Activated CD4-positive, alpha-beta T cell treated with anti-CD3 and anti-CD28 coated beads for 4 hours (primary cell): ENCODE measurements around the gene HSD11B2.

Source experiments
- DNase-seq, 2 donors: peaks; one replicate each; pipeline ENCODE4 v3.0.0-alpha.2; 2020

Gene HSD11B2

GRCh38 chr16:67454852-67455251, 23.9 kb downstream of the HSD11B2 start:
- no peak for DNase-seq

GRCh38 chr16:67456391-67457081, 25.6 kb downstream of the HSD11B2 start:
- no peak for DNase-seq

DNA sequence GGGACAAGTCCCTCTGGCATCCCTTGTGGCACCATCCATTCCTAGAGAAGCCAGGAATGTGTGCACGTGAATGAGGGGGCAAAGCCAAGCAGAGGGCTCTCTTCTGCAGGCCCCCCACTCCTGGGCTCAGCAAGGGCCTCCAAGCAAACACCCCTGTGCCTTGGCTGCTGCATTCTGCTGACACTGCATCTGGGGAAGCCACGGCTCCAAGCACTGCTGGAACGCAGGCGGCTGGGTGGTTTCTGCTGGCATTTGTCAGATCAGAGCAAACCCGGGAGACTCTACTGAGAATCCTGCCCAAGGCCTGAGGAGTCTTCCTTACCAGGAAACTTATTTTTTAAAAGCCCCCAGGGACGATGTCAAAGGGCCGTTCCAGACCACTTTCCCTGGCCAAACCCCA, 26.7 kb downstream of the HSD11B2 start:
- DNase-seq = no peak

DNA sequence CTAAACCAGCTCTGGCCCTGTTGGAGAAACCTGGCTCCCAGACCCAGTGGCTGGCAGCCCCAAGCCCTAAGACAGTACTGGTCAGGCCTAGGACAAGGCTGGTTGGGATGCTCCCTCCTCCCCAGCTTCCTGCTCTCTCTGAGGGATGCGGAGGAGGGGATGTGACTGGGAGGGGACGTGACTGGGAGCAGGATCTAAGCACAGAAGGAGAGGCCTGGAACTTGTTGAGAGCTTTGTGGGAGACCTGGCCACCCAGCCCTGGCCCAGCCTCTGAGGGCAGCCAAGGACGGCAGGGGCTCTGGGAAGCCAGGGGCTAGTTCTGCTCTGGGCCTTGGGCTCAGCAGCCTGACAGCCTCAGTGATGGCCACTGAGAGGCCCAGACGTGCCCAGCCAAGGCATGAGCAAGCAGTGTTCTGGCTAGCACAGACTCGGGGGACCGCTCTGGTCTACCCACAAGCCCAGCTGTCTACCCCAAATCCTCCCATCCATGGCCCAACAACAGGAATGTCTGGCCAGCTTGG, 27.3 kb downstream of the HSD11B2 start:
- DNase-seq = no peak

DNA sequence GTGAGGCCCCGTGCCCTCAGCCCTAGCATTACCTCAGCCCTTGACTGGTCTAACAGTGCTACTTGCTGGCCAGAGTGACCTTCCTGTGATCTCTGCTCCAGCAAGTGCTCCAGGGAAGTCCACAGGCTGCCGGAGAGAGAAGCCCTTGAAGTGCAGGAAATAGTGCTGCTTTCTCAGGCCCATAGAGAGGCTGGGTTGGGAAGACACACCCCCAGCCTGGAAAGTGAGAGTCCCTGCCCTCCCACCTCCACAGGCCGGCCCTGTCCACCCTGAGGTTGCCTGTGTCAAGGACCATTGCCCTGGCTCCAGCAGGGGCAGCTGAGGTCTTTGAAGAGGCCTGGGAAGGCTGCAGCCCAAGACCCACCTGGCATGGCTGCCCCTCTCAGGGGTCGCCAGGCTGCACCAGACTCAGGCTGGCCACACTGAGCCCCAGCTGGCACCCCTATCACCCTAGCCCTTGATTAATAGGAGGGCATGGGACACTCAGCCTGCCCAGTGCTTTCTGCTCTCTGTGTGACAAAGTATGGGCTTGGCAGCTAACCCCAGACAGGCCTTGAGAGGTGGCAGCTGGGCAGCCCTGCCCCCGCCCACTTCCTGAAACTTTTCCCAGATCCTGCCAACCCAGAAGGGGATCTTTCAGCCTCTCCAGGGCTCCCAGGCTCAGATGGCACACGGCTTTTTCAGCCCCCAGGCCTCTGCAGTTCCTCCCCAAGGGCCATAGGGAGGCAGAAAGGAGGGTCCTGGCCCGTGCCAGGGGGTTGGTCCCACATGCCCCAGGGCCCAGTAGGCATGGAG, 28.3 kb downstream of the HSD11B2 start:
- DNase-seq = no peak

DNA sequence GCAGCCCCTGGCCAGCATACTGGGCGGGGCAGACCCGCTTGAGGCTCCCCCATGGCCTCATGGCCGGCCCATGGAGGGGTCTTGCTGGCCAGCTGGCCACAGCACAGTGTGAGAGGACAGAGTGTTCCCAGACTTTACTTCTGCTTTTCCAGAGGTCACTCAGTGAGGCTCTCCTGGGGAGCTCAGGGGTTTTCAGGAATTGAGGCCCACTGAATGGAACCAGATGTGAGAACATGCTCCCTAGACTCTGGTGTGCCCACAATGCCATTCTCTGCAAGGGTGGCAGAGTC, 28.9 kb downstream of the HSD11B2 start:
- no peak for DNase-seq

- no peak for DNase-seq
Observed at GRCh38 chr16:67460168-67460567, 29.2 kb downstream of the HSD11B2 start.

DNA sequence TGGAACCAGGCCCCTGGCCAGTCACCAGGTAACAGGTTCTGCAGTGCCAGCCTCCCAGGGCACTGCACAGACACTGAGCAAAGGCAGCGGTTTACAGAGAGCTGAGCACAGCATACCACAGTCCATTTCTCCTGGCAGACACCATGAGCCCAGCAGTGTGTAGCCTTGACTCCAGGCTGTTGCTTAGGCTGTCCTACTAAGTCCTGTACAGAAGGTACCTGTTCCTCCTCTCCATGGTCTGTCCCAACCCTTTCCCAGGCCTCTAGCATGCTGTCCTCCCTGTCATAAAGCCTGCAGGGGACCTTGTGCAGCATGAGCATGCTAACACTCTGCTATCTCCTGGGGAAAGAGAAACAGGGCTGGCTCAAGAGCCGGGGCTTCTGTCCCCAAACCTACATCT, 30.0 kb downstream of the HSD11B2 start:
- DNase-seq = no peak

DNA sequence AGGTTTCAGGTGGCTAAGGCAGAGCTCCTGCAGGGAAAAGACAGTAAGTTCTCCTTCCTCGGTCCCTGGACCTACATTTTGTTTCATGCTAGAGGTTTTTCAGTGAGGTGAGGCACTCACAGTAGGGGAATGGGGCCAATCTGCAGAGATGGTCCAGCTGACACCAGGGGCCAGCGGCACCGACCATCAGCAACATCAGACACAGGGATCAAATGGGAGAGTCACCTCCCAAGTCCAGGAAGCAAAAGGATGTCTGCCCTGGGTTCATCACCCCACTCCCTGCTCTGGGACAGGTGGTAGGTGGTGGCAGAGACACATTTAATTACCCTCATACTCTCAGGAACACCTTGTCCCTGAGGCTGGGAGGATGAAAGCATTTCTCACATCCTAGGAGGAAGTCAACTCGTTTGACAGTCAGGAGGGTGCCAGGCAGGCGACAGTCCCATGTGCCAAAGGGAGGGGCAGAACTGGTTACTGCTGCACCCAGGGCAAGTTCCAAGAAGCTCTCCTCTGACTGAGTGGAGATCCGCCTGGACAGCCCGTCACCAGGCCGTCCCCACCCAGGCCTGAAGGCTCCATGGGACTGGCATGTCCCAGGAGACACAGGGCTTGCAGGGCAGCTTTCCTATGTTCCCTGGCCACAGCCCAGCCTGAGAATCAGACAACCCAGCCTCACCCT, 30.8 kb downstream of the HSD11B2 start:
- no peak for DNase-seq

DNA sequence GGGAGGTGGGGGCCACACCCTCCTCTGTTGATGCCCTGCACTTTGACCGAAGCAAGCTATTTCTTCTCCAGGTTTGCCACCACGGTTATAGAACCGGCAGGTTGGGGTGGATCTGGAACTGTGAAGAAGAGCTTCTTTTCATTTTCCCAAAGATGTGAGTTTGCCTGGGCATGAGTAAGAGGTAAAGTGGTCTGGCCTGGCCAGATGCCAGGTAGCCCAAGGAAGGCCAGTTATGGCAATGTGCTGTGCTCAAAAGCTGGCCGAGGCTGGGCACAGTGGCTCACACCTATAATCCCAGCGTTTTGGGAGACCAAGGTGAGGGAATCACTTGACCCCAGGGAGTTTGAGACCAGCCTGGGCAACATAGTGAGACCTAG, 31.3 kb downstream of the HSD11B2 start:
- DNase-seq = no peak

GRCh38 chr16:67463059-67463458, 32.1 kb downstream of the HSD11B2 start:
- DNase-seq = no peak

DNA sequence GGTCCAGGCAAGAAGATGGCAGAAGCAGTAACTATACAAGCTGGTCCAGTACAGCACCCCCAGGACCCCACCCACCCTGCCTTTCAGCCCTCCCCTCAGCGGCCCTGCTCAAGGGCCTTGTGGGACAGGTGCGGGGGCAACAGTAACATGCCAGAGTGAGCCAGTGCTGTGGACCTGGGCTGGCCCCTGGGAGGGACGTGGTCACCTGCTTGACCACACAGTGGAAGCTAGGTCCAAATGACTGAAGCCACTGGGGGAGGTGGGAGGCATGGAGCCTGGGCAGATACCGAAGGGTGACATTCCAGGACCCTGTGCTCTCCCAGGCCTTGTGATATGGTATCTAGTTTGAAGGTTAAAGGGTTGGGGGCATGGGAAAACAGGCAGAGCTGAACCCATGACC, 32.8 kb downstream of the HSD11B2 start:
- no peak for DNase-seq

DNA sequence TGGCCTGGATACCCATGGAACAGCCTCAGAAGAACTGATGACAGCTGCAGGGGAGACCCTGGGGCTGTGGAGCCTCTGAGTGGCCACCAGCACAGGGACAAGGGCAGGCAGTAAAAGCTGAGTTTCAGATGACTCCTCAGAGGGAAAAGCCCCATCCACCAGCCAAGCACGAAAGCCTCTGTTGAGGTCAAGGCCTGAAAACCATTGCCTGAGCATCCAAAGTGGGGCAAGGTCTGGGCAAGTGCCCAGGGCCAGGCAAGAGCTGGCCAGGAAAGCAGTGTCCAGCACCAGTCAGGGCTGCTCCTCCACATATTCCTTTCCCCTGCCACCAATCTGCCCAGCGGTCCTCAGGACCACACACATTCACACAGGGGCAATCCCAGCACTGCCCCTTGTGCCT, 33.6 kb downstream of the HSD11B2 start:
- DNase-seq = no peak

GRCh38 chr16:67466581-67466980, 35.7 kb downstream of the HSD11B2 start:
- no peak for DNase-seq

DNA sequence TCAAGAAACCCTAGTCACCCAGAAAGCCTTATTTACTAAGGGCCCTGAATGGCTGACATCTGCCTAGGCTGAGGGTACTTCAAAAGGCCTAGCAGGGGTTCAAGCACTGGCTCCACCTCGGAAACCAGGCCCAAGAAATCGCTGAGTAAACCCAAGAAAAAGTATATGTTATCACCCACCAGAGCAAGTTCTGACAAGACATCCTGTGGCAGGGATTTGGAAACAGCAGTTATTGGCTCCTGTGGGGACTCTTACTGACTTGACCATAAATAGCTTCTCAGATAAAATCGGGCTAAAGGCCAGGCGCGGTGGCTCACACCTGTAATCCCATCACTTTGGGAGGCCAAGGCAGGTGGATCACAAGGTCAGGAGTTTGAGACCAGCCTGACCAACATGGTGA, 37.8 kb downstream of the HSD11B2 start:
- no peak for DNase-seq

DNA sequence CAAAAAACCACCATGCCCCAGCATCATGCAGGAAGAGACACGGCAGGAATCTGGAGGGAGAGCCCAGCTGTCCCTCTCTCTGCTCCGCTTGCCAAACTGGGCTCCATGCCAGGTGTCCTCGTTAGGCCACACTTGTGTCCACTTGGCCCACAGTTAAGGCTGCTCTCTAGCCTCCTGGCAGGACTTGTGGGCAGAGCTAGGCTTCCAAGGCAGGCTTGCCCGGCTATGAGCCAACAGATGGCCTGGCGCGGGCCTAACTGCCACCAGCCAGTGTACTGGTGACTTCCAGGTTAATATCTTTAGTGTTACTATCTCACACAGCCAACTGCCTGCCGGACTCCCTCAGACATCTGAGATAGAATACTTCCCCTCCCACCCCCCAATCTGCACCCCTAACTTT, 39.4 kb downstream of the HSD11B2 start:
- DNase-seq = no peak

- DNase-seq = no peak
Observed at GRCh38 chr16:67471758-67472384, 41.0 kb downstream of the HSD11B2 start.

DNA sequence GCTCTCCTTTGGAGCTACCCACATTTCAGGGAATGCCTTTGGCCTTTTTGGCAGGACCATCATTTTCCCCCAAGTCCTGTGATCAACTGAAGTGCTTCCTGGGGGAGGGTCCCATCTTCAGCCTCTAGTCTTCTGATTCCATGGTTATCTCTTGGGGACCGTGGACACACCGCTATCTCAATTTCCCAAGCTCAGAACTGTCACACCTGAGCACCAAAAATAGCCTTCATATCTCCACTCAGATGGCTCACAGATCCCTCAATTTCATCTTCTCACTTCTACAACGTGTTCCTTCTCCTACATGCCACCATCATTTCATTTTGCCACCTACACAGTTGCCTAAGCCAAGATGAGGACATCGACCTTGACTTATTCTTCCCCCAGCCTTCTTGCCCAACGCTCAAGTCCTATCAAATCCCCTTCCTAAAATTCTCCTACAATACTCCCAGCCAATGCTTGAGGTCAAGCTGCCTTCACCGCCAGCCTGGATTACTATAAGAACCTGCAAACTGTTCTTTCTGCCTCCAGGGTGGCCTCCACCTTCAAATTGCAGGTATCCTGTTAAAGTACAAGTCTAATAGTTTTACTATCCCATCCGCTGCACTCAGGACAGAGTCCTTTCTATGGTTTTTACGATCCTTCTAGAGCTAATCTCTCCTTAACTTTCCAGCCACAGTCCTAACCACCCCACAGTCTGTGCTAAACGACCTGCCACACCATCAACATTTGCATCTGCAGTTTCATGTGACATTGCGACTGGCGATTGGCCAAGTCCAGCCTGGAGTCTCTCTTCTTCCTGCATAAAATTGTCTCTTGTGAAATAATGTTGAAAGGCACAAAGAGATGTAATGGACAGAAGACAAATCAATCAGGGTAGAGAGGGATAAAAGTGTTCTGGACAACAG, 43.9 kb downstream of the HSD11B2 start:
- DNase-seq = no peak

GRCh38 chr16:67477960-67478554, 47.1 kb downstream of the HSD11B2 start:
- DNase-seq = no peak

- DNase-seq = peak; percentile 97 to 98
Observed at GRCh38 chr16:67480833-67481560, 50.1 kb downstream of the HSD11B2 start, which contains the start of gene ATP6V0D1. TSS of gene ATP6V0D1 (minus strand) at chr16:67481157. CDS start at chr16:67481086, 71 bp downstream.

DNA sequence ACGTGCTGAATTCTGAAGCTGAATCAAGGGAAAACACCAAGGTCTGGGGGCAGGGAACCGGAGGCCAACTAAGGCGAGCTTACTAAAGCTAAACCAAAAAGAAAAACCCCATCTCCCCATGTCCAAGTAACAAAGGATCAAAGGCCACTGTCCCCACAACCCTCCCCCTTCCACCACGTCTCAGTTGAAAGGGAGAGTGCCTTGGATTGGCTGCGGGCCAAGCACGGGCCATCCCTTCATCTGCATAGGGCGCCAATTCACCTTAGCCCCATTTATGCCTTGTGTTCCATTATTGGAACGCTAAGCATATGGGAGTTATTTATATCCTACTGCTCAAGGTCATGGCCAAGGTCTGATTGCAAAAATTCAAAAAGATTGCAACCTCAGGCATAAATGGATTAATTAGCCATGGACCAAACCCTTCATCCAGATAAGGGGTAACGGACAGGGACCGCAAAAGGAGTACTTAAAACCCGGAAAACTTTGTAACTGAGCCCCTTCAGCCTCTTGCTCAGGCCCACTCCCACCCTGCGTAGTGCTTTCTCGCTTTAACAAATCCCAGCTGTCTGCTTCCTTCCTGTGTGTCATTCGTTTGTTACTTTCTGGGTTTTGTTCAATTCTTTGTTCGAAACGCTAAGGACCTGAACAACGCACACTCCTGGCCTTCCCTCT, 50.8 kb downstream of the HSD11B2 start:
- peak in 1 of 2 donors; percentile 36 for DNase-seq
